Measurements from ENCODE around the gene ATP10D.
"Not testable (repeated sequence)": the region's sequence is repeated elsewhere in the genome, so short reads cannot be mapped to it uniquely, and the experiment has no call there.

Gene ATP10D

GRCh38 chr4:47531241-47531953, 46.3 kb downstream of the ATP10D start:
- Histone ChIP-seq H3K9me3 (ENCODE audit: low read length) (no peaks in the 10 kb centered on the region), H3K36me3 (ENCODE audit: insufficient read depth, low read length) (no peaks in the 10 kb centered on the region), H2AFZ (ENCODE audit: low read depth, low read length) (no peak overlapping the region), H3K4me3 (ENCODE audit: low read length) (no peak overlapping the region), H3K4me1 (ENCODE audit: insufficient read depth, low read length) (peaks cover 7% of the 10 kb centered on the region), H3K27me3 (ENCODE audit: insufficient read depth, low read length) (no peaks in the 10 kb centered on the region)

- Histone ChIP-seq H3K4me3 (ENCODE audit: low read length) (no peak overlapping the region), H3K9me3 (ENCODE audit: low read length) (no peaks in the 10 kb centered on the region), H2AFZ (ENCODE audit: low read depth, low read length) (no peak overlapping the region), H3K27me3 (ENCODE audit: insufficient read depth, low read length) (no peaks in the 10 kb centered on the region), H3K4me1 (ENCODE audit: insufficient read depth, low read length) (peaks cover 7% of the 10 kb centered on the region), H3K36me3 (ENCODE audit: insufficient read depth, low read length) (no peaks in the 10 kb centered on the region)
These were observed 46.9 kb downstream of the ATP10D start for GRCh38 chr4:47531954-47532321.

DNA sequence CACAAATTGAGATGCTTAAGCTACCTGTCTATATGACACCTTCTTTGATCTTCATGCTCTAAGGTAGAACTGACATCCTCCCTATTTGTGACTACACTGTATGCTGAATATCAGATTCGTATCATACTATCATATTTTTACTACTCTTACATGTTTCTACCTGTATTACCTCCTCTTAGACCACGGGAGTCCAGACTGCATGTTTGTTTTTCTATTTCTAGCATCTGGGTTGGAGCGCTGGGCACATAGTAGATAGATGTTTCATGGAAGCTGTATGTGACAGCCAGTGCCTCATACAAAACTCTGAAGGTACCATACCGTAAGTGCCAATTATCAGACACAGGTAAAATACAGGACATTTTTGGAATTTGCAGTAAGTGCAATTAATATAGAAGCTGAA, 47.6 kb downstream of the ATP10D start:
- H3K4me3 ChIP-seq (ENCODE audit: low read length) = no peak overlapping the region
- no peak overlapping the region for H2AFZ ChIP-seq (ENCODE audit: low read depth, low read length)
- H3K27me3 ChIP-seq (ENCODE audit: insufficient read depth, low read length) = no peaks in the 10 kb centered on the region
- H3K4me1 ChIP-seq (ENCODE audit: insufficient read depth, low read length) = peaks cover 7% of the 10 kb centered on the region
- H3K9me3 ChIP-seq (ENCODE audit: low read length) = no peaks in the 10 kb centered on the region
- no peaks in the 10 kb centered on the region for H3K36me3 ChIP-seq (ENCODE audit: insufficient read depth, low read length)

GRCh38 chr4:47533689-47534347, 48.7 kb downstream of the ATP10D start:
- Histone ChIP-seq H3K4me3 (ENCODE audit: low read length) (no peak overlapping the region), H2AFZ (ENCODE audit: low read depth, low read length) (no peak overlapping the region), H3K9me3 (ENCODE audit: low read length) (no peaks in the 10 kb centered on the region), H3K4me1 (ENCODE audit: insufficient read depth, low read length) (peaks cover 7% of the 10 kb centered on the region), H3K27me3 (ENCODE audit: insufficient read depth, low read length) (no peaks in the 10 kb centered on the region), H3K36me3 (ENCODE audit: insufficient read depth, low read length) (no peaks in the 10 kb centered on the region)

DNA sequence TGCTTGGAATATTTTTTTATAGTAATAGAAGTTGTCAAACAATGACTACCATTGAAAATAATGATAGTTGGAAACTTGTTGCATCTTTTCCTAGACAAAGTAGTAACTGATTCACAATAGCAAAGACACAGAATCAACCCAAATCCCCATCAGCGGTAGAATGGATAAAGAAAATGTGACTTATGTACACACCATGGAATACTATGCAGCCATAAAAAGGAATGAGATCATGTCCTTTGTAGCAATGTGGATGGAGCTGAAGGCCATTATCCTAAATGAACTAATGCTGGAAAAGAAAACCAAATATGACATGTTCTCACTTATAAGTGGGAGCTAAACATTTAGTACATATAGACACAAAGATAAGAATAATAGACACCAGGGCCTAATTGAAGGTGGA, 49.7 kb downstream of the ATP10D start:
- Histone ChIP-seq H3K9me3 (ENCODE audit: low read length) (no peaks in the 10 kb centered on the region), H3K4me1 (ENCODE audit: insufficient read depth, low read length) (peaks cover 7% of the 10 kb centered on the region), H2AFZ (ENCODE audit: low read depth, low read length) (no peak overlapping the region), H3K27me3 (ENCODE audit: insufficient read depth, low read length) (no peaks in the 10 kb centered on the region), H3K4me3 (ENCODE audit: low read length) (no peak overlapping the region), H3K36me3 (ENCODE audit: insufficient read depth, low read length) (no peaks in the 10 kb centered on the region)

- peaks cover 7% of the 10 kb centered on the region for H3K4me1 ChIP-seq (ENCODE audit: insufficient read depth, low read length)
- no peak overlapping the region for H3K4me3 ChIP-seq (ENCODE audit: low read length)
- no peaks in the 10 kb centered on the region for H3K27me3 ChIP-seq (ENCODE audit: insufficient read depth, low read length)
- no peaks in the 10 kb centered on the region for H3K36me3 ChIP-seq (ENCODE audit: insufficient read depth, low read length)
- H2AFZ ChIP-seq (ENCODE audit: low read depth, low read length) = no peak overlapping the region
- H3K9me3 ChIP-seq (ENCODE audit: low read length) = no peaks in the 10 kb centered on the region
These were observed 50.6 kb downstream of the ATP10D start for GRCh38 chr4:47535567-47536147.

DNA sequence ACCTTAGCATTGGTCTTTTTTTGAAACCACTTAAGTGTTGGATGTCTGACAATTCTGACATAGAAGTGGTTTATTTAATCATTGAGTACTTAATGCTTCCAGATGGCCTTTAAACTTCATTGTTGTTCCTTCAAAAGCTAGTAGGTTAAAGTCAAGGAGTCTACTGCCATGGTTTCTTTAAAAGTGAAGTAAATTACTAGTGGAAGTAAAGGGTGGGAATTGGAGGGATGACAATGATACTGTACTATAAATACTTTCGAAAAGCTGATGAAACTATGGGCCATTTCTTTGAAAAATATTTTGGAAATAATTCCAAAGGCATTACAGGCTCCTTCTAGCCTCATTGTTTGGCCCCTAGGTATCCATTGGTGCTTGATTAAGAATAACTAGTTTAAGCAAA, 51.9 kb downstream of the ATP10D start:
- no peaks in the 10 kb centered on the region for H3K4me1 ChIP-seq (ENCODE audit: insufficient read depth, low read length)
- H2AFZ ChIP-seq (ENCODE audit: low read depth, low read length) = no peak overlapping the region
- H3K27me3 ChIP-seq (ENCODE audit: insufficient read depth, low read length) = no peaks in the 10 kb centered on the region
- H3K4me3 ChIP-seq (ENCODE audit: low read length) = no peak overlapping the region
- no peaks in the 10 kb centered on the region for H3K9me3 ChIP-seq (ENCODE audit: low read length)
- no peaks in the 10 kb centered on the region for H3K36me3 ChIP-seq (ENCODE audit: insufficient read depth, low read length)

- Histone ChIP-seq H2AFZ (ENCODE audit: low read depth, low read length) (no peak overlapping the region), H3K4me1 (ENCODE audit: insufficient read depth, low read length) (no peaks in the 10 kb centered on the region), H3K36me3 (ENCODE audit: insufficient read depth, low read length) (no peaks in the 10 kb centered on the region), H3K9me3 (ENCODE audit: low read length) (no peaks in the 10 kb centered on the region), H3K27me3 (ENCODE audit: insufficient read depth, low read length) (no peaks in the 10 kb centered on the region), H3K4me3 (ENCODE audit: low read length) (no peak overlapping the region)
These were observed 53.2 kb downstream of the ATP10D start for GRCh38 chr4:47538111-47538824.

GRCh38 chr4:47538825-47539154, 53.7 kb downstream of the ATP10D start:
- H3K36me3 ChIP-seq (ENCODE audit: insufficient read depth, low read length) = no peaks in the 10 kb centered on the region
- H3K27me3 ChIP-seq (ENCODE audit: insufficient read depth, low read length) = no peaks in the 10 kb centered on the region
- no peaks in the 10 kb centered on the region for H3K4me1 ChIP-seq (ENCODE audit: insufficient read depth, low read length)
- no peak overlapping the region for H3K4me3 ChIP-seq (ENCODE audit: low read length)
- no peak overlapping the region for H2AFZ ChIP-seq (ENCODE audit: low read depth, low read length)
- no peaks in the 10 kb centered on the region for H3K9me3 ChIP-seq (ENCODE audit: low read length)

DNA sequence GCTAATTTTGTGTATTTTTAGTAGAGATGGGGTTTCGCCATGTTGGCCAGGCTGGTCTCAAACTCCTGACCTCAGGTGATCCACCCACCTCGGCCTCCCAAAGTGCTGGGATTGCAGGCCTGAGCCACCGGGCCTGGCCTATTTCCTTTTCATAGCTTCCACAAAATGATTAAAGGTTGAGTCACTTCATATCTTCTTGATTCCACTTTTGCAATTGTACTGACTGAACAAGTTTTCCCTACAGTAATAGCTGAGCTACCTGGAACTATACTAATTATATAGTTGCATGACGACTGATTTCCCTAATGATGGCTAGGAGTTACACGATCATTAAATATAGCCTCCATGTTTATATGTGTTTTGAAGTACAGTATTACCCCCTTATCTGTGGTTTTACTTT, 57.6 kb downstream of the ATP10D start:
- not testable (repeated sequence) for H2AFZ ChIP-seq (ENCODE audit: low read depth, low read length); H3K4me1 ChIP-seq (ENCODE audit: insufficient read depth, low read length); H3K36me3 ChIP-seq (ENCODE audit: insufficient read depth, low read length); H3K4me3 ChIP-seq (ENCODE audit: low read length); H3K27me3 ChIP-seq (ENCODE audit: insufficient read depth, low read length); H3K9me3 ChIP-seq (ENCODE audit: low read length)

DNA sequence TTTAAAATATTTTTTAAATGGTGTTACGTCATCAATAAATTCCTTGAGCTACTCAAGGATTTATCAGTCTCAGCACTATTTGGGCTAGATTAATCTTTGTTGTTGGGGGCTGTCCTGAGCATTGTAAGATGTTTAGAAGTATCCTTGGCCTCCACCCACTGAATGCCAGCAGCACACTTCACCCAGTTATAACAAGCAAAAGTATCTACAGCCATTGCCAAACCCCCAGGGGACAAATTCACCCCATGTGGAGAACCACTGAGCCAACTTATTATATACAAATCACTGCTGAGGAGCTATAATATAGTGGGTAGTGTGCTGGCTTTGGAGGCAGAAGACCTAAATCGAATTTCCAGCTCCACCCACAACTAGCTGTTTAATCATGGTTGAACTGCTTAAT, 58.3 kb downstream of the ATP10D start:
- Histone ChIP-seq H2AFZ (ENCODE audit: low read depth, low read length) (no peak overlapping the region), H3K4me1 (ENCODE audit: insufficient read depth, low read length) (no peaks in the 10 kb centered on the region), H3K27me3 (ENCODE audit: insufficient read depth, low read length) (no peaks in the 10 kb centered on the region), H3K4me3 (ENCODE audit: low read length) (no peak overlapping the region), H3K9me3 (ENCODE audit: low read length) (no peaks in the 10 kb centered on the region), H3K36me3 (ENCODE audit: insufficient read depth, low read length) (no peaks in the 10 kb centered on the region)

- H3K36me3 ChIP-seq (ENCODE audit: insufficient read depth, low read length); H3K9me3 ChIP-seq (ENCODE audit: low read length); H3K4me1 ChIP-seq (ENCODE audit: insufficient read depth, low read length); H3K4me3 ChIP-seq (ENCODE audit: low read length); H2AFZ ChIP-seq (ENCODE audit: low read depth, low read length); H3K27me3 ChIP-seq (ENCODE audit: insufficient read depth, low read length): not testable (repeated sequence)
These were observed 65.3 kb downstream of the ATP10D start for GRCh38 chr4:47550357-47550756.

- no peaks in the 10 kb centered on the region for H3K36me3 ChIP-seq (ENCODE audit: insufficient read depth, low read length)
- H2AFZ ChIP-seq (ENCODE audit: low read depth, low read length) = no peak overlapping the region
- no peaks in the 10 kb centered on the region for H3K4me1 ChIP-seq (ENCODE audit: insufficient read depth, low read length)
- no peaks in the 10 kb centered on the region for H3K9me3 ChIP-seq (ENCODE audit: low read length)
- no peaks in the 10 kb centered on the region for H3K27me3 ChIP-seq (ENCODE audit: insufficient read depth, low read length)
- H3K4me3 ChIP-seq (ENCODE audit: low read length) = no peak overlapping the region
These were observed 65.9 kb downstream of the ATP10D start for GRCh38 chr4:47550899-47551548.
